NCI-H345 treated with DMSO at 0.1 percent for 48 hours (cell line): ENCODE measurements around the gene IFNAR1.
"Not testable (repeated sequence)": the region's sequence is repeated elsewhere in the genome, so short reads cannot be mapped to it uniquely, and the experiment has no call there.

Experiments
- DNase-seq: peaks from one replicate; lab custom pipeline; 2025; ENCODE audit not compliant: unreplicated experiment; lab: John Stamatoyannopoulos, UW

IFNAR1 gene

DNA sequence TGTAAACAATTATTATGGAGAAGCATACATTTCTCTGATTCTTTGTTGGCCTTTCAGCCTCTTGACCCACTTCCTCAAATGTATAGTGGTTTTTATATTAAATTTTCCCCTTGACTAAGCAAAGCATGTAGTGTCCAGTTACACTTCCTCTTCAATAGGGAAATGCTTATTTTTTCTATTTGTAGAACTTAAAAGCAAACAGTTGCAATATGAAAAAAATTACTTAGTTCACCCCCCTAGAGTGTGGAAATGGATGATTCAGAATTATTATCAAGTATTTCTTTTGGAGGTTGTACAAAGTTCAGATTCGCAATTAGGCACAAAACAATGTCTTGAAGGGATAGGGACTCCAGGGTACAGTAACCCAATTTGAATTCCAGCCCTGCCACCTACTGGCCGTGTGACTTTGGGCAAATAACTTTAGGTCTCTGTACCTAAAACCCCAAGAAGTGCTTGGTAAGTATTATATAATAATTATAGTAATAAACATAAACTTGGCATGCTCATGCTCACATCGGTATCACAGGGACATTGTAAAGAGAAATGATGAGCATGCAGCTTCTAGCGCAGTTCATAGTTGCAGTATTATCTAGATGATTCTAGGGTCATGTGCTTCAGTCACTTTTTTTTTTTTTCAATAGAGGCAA, 49.8 kb downstream of the IFNAR1 start:
- DNase-seq = no peak

GRCh38 chr21:33375101-33375644, 50.4 kb downstream of the IFNAR1 start:
- DNase-seq = no peak

DNA sequence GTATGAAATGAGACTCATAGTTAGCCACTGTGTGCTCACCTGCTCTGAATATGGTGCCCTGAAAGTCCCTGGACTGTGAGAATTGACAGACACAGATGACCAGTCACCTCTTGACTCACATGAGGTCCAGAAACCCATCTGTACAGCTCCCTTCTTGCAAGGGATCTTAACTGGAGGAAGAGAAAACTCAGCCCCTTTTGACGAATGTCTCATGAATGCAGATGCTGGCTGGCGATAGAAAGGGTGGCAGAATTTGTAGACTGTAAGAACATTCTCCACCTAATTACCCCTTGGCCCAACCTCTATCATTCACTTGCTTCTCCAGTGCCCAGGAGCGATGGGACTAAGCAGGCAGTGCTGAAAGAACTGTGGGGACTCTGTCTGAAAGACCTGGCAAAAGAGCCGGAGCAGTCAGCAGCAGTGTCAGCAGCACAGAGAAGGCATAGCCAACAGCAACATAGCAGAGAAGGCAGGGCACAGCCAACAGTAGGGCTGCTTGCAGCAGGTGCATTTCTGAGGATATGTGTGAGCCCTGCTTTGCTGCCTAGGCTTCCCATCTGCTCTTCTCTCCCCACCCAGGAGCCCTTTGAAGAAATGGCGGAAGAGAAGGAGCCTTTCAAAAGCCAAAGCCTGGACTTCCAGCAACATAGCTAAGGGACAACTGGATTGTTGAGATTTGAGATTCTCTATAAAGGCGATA, 52.6 kb downstream of the IFNAR1 start:
- DNase-seq = no peak

DNA sequence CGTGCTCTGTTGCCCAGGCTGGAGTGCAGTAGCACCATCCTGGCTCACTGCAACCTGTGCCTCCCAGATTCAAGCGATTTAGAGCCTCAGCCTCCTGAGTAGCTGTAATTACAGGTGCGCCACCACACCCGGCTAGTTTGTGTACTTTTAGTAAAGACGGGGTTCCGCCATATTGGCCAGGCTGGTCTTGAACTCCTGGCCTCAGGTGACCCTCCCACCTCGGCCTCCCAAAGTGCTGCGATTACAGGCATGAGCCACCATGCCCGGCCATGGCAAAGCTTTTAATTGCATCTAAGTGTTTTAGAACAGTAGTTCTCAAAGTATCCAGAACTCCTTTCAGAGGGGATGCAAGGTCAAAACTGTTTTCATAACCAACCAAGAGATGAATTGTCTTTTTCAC, 53.3 kb downstream of the IFNAR1 start:
- DNase-seq = no peak

DNA sequence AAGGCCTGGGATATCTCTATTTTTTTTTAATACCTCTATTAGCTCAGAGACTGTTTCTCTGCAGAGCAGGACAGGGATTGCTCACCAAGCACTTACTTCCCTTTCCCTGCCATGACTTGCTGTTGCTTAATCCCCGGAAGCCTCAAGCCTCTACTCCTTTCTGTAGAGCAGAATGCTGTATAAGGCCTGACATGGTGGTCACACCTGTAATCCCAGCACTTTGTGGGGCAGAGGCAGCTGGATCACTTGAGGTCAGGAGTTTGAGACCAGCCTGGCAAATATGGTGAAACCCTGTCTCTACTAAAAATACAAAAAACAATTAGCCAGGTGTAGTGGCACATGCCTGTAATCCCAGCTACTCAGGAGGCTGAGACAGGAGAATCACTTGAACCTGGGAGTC, 55.2 kb downstream of the IFNAR1 start:
- not testable (repeated sequence) for DNase-seq

GRCh38 chr21:33380483-33380998, 55.8 kb downstream of the IFNAR1 start:
- no peak for DNase-seq

DNA sequence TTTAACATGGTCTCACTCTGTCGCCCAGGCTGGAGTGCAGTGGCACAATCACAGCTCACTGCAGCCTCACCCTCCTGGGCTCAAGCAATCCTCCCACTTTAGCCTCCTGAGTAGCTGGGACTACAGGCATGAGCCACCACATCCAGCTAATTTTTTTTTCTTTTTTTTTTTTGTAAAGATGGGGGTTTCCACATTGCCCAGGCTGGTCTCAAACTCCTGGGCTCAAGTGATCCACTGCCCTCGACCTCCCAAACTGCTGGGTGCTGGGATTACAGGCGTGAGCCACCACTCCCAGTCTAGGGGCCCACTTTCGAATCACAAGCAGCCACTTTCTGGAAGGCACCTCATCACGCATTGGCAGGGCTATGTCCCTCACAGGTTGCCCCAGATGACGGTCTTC, 56.6 kb downstream of the IFNAR1 start:
- not testable (repeated sequence) for DNase-seq

- no peak for DNase-seq
These were observed 58.5 kb downstream of the IFNAR1 start for GRCh38 chr21:33383056-33383888.

DNA sequence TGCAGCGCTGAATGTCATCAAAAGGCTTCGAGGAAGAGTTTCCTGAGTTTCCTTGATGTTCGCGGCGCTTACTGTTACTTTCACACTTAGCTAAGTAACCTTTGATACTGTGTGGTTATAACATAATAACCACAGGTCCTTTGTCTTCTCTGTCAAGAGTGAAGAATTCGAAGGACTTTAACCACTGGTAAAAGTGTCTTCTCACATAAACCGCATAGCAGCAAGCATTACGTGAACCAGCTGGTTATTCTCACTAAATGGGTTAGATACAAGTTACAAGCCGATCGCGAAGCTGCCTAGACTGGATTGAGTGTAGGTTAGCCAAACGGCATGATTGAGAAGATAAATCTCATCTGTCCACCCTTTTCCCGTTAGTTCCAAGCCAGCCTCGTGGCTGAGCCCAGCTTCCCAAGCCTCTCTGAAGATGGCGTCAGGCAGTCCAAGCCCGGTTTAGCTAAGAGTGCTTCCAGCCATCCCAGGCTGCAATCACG, 60.1 kb downstream of the IFNAR1 start:
- no peak for DNase-seq

- DNase-seq = no peak
These were observed 61.5 kb downstream of the IFNAR1 start for GRCh38 chr21:33386222-33386784.

DNA sequence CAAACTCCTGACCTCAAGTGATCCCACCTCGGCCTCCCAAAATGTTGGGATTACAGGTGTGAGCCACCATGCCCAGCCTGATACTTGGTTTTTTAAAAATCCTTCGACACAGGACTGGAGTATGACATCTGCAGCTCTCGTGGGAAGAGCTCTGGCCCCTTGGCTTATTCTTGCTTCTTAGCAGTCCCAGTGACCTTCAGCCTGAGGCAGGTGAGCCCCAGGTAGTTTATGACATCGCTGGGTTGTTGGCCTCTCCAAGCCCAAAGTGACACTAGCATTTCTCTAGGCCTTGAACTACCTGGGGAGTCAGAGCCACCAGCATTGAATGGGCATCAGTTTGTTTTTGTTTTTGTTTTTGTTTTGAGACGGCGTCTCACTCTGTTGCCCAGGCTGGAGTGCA, 62.5 kb downstream of the IFNAR1 start:
- no peak for DNase-seq

DNA sequence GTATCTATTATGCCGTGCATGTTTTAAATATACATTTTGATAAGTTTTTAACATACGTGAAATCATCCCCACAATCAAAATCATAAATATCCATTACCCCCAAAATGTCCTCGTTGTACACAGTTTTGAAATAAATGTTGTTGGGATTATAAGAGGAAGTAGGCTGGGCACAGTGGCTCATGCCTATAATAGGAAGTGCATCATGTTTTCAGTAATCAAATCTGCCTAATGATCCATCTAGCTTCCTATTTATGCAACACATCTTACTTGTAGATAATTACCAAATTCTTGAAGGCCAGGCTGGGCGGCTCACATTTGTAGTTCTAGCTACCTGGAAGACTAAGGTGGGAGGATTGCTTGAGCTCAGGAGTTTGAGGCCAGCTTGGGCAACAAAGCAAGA, 63.4 kb downstream of the IFNAR1 start:
- DNase-seq = no peak

DNA sequence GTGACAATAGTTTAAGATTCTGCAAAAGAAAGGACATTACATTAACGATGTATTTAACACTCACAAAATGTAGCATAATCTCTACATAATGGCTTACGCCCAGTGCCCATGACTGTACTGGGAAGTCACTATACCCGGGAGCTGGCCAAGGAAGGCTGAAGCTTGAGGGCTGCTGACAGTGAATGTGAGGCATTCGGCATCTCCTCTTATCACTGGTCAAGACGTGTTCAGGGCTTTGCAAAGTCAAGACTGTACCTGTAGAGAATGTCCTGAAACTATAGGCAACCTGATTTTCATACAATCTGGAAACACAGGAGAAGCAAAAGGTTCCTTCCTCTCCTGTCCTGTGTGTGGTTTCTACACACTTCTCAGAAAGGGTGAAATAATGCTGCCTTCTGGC, 65.7 kb downstream of the IFNAR1 start:
- DNase-seq = no peak

DNA sequence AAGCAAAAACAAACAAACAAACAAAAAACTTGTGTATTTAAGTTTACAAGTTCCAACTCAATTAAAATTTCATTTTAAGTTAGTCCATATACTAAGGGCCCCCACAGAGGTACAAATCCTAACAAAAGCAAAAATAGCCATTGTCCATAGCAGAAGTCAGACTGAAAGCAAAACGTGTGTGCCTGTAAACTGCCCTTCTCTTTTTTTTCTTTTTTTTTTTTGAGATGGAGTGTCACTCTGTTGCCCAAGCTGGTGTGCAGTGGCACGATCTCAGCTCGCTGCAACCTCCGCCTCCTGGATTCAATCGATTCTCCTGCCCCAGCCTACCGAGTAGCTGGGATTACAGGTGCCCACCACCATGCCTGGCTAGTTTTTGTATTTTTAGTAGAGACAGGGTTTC, 66.9 kb downstream of the IFNAR1 start:
- DNase-seq = no peak

DNA sequence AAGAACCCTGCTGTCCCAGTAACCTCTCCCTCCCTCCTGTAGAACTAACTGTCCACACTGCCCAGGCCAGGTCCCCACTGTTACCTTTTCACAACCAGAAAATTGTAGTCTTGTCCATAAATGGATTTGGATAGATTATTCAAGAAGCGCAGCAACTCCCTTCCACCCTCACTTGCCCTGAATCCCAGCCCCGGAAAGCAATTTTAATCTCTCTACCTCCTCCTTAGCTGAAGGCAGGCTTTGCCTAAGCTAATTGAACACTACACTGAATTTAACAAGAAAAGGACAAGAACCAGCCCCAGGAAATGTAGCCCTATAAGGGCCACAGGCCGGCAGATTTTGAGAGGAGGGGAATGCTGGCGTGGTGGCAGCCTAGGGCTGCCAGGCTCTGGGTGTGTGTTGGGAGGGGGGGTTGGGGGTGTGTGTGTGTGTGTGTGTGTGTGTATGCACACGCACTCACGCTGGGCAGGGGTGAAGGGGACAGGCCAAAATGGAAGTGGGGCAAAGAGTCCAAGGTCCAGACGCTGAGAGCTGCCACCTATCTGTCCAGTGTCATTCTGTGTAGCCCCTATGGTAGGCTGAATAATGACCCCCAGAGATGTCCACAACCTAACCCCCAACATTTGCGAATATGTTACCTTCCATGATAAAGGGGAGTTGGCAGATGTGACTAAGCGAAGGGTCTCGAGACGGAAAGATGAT, 67.7 kb downstream of the IFNAR1 start:
- DNase-seq = no peak

DNA sequence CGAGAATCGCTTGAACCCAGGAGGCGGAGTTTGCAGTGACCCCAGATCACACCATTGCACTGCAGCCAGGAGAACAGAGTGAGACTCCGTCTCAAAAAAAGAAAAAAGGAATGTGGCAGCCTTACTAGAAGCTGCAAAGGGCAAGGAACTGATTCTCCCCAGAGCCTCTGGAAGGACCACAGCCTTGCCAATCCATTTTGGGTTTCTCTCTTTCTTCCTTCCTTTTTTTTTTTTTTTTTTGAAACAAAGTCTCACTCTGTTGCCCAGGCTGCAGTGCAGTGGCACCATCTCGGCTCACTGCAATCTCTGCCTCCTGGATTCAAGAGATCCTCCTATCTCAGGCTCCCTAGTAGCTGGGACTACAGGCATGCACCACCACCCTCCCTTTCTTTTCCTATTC, 68.6 kb downstream of the IFNAR1 start:
- no peak for DNase-seq

DNA sequence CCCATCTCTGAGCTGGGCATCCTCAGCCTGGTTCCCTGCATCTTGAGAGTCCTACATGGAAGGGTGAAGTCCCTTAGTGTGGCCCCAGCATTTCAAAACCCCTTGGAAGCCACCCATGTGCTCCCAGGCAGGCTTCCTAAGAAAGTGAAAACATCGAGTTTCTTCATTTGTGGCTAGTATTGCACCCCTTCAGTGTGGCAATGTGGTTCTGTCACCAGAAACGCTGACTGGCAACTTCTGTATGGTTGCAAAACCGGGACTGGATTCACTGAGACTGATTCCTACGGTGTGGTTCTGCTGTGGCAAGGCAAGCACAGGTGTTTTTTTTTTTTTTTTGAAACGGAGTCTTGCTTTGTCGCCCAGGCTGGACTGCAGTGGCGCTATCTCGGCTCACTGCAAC, 69.5 kb downstream of the IFNAR1 start:
- DNase-seq = no peak

GRCh38 chr21:33395891-33396331, 71.1 kb downstream of the IFNAR1 start:
- no peak for DNase-seq

DNA sequence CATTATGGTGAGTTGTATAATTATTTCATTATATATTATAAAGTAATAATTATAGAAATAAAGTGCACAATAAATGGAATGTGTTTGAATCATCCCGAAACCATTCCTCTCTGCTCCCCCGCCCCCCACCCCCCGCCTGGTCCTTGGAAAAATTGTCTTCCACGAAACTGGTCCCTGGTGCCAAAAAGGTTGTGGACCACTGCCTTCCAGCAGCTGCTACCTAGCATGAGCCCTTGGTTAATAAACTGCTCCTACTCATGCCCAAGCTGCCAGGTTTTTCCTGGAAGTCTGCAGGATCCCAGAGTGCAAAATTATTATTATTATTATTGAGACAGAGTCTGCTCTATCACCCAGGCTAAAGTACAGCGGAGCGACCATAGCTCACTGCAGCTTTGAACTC, 71.7 kb downstream of the IFNAR1 start:
- no peak for DNase-seq

DNA sequence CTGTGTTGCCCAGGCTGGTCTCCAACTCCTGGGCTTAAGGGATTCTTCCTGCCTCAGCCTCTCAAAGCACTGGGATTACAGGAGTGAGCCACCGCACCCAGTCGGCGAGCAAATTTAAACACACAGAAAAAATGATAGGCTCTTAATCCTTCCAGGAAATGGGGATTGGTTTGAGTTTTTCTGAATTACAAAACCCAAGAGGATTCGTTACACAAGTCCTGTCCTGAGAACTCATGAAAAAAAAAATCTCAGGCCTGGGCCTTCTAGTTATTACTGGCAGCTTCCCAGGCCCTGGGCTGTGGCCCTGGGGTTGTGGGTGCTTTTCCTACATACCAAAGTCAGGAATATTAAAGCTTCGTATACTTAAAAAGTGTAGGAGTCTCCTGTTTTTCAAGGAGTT, 72.2 kb downstream of the IFNAR1 start:
- no peak for DNase-seq
